GM10248 (cell line): ENCODE data around the gene TUBAL3.

Experiments used
- CTCF ChIA-PET: fragments of 300-600 bp; sonication (Branson Sonifier 250); formaldehyde crosslinking; extraction: SDS; loops from one replicate; lab custom pipeline; 2021; ENCODE audit warnings: antibody characterized with exemption; lab: Yijun Ruan, JAX
- POLR2A ChIA-PET: fragments of 350-650 bp; sonication (Branson Sonifier 250); formaldehyde crosslinking; extraction: SDS; loops from one replicate; lab custom pipeline; 2020; ENCODE audit warnings: antibody characterized with exemption; lab: Yijun Ruan, JAX
- DNase-seq: peaks from one replicate; pipeline ENCODE4 v3.0.0; 2012; ENCODE audit errors: extremely low spot score
- CTCF ChIP-seq: IDR thresholded peaks from 2 replicates; pipeline ENCODE4 v1.5.1; 2012; ENCODE audit warnings: mild to moderate bottlenecking, low read depth; ENCODE audit errors: extremely low read depth, missing control alignments, control extremely low read depth

TUBAL3 gene

GRCh38 chr10:5442065-5442989, 37.7 kb upstream of the TUBAL3 start:
- peak; percentile 70 for TF ChIP-seq CTCF
- CTCF ChIA-PET: interaction anchor here (0.7 to 10.7 kb wide), 30 partner anchors 8 to 644 kb away, joined by 3 to 145 read pairs (median 4); no protein-coding TSS in a partner anchor
- POLR2A ChIA-PET: interaction anchor here (0.6 kb wide), 1 partner anchor 371 kb away, joined by 4 read pairs; the partner anchor contains the start of gene GDI2
- DNase-seq: peak; percentile 32

GRCh38 chr10:5441106-5441505, 36.5 kb upstream of the TUBAL3 start:
- DNase-seq: no peak
- no peak for TF ChIP-seq CTCF
- POLR2A ChIA-PET: no interaction called here
- CTCF ChIA-PET: interaction anchor here (0.6 to 10.7 kb wide), 13 partner anchors 8 to 593 kb away, joined by 3 to 145 read pairs (median 5); no protein-coding TSS in a partner anchor

GRCh38 chr10:5440206-5440605, 35.6 kb upstream of the TUBAL3 start:
- DNase-seq: no peak
- ChIA-PET CTCF (interaction anchor here (1.1 to 10.7 kb wide), 5 partner anchors 7 to 189 kb away, joined by 3 to 145 read pairs (median 5); no protein-coding TSS in a partner anchor), POLR2A (no interaction called here)
- no peak for TF ChIP-seq CTCF

GRCh38 chr10:5435328-5435727, 30.7 kb upstream of the TUBAL3 start:
- ChIA-PET POLR2A (no interaction called here), CTCF (interaction anchor here (1.1 to 5.4 kb wide), 11 partner anchors 8 to 620 kb away, joined by 3 to 61 read pairs (median 14); no protein-coding TSS in a partner anchor)
- TF ChIP-seq CTCF: no peak
- no peak for DNase-seq

GRCh38 chr10:5434017-5434753, 29.6 kb upstream of the TUBAL3 start:
- peak; percentile 31 for DNase-seq
- CTCF ChIA-PET: interaction anchor here (0.6 to 5.4 kb wide), 20 partner anchors 9 to 619 kb away, joined by 3 to 61 read pairs (median 4); partner anchors contain the start of gene AKR1E2
- POLR2A ChIA-PET: no interaction called here

More at GRCh38 chr10:5434017-5434753, 29.6 kb upstream of the TUBAL3 start:
- TF ChIP-seq CTCF: peak; percentile 66
